ENCODE measurements around the gene SMC2. TPM values are rescaled to one million over a fixed set of nuclear protein-coding genes. Genes with fewer than 3 reads are reported as not detected.

The SMC2 gene
- total RNA-seq, 1 donor from 2014 or later: 19.7 TPM

- H3K4me1 Mint-ChIP-seq (ENCODE audit: unreplicated experiment): peaks cover 15% of the 10 kb centered on the region
- TF ChIP-seq CTCF (IDR thresholded peaks at IDR 0.05; ENCODE audit: unreplicated experiment): no peak
- DNase-seq (ENCODE audit: low spot score): no peak
- peaks cover 2% of the 10 kb centered on the region for H3K27me3 Mint-ChIP-seq (ENCODE audit: unreplicated experiment)
- H3K27ac Mint-ChIP-seq (ENCODE audit: unreplicated experiment): peak overlapping the region; percentile 98
- H3K4me3 Mint-ChIP-seq (ENCODE audit: unreplicated experiment): peak overlapping the region; percentile 96
- H3K36me3 Mint-ChIP-seq (ENCODE audit: low read depth, unreplicated experiment): no peaks in the 10 kb centered on the region
- no peaks in the 10 kb centered on the region for H3K9me3 Mint-ChIP-seq (ENCODE audit: unreplicated experiment)
Measured at GRCh38 chr9:104094534-104095015, 466 bp downstream of the SMC2 start.

GRCh38 chr9:104099630-104100029 is 5.5 kb downstream of the SMC2 start:
- peaks cover under 1% of the 10 kb centered on the region for H3K36me3 Mint-ChIP-seq (ENCODE audit: low read depth, unreplicated experiment)
- H3K4me1 Mint-ChIP-seq (ENCODE audit: unreplicated experiment): peaks cover 7% of the 10 kb centered on the region
- H3K27me3 Mint-ChIP-seq (ENCODE audit: unreplicated experiment): no peaks in the 10 kb centered on the region
- TF ChIP-seq CTCF (IDR thresholded peaks at IDR 0.05; ENCODE audit: unreplicated experiment): no peak
- no peak overlapping the region for H3K4me3 Mint-ChIP-seq (ENCODE audit: unreplicated experiment)
- H3K27ac Mint-ChIP-seq (ENCODE audit: unreplicated experiment): no peak overlapping the region
- DNase-seq (ENCODE audit: low spot score): no peak
- H3K9me3 Mint-ChIP-seq (ENCODE audit: unreplicated experiment): no peaks in the 10 kb centered on the region

- DNase-seq (ENCODE audit: low spot score): no peak
- Mint-ChIP-seq H3K27me3 (ENCODE audit: unreplicated experiment) (no peaks in the 10 kb centered on the region), H3K9me3 (ENCODE audit: unreplicated experiment) (no peaks in the 10 kb centered on the region), H3K4me1 (ENCODE audit: unreplicated experiment) (no peaks in the 10 kb centered on the region), H3K4me3 (ENCODE audit: unreplicated experiment) (no peak overlapping the region), H3K27ac (ENCODE audit: unreplicated experiment) (no peak overlapping the region), H3K36me3 (ENCODE audit: low read depth, unreplicated experiment) (peaks cover 11% of the 10 kb centered on the region)
- TF ChIP-seq CTCF (IDR thresholded peaks at IDR 0.05; ENCODE audit: unreplicated experiment): no peak
Measured at GRCh38 chr9:104104360-104104759, 10.3 kb downstream of the SMC2 start.

GRCh38 chr9:104107799-104108198 is 13.7 kb downstream of the SMC2 start:
- H3K27me3 Mint-ChIP-seq (ENCODE audit: unreplicated experiment): no peaks in the 10 kb centered on the region
- H3K27ac Mint-ChIP-seq (ENCODE audit: unreplicated experiment): no peak overlapping the region

GRCh38 chr9:104108315-104108714 is 14.2 kb downstream of the SMC2 start:
- H3K36me3 Mint-ChIP-seq (ENCODE audit: low read depth, unreplicated experiment): peaks cover 11% of the 10 kb centered on the region
- no peak overlapping the region for H3K27ac Mint-ChIP-seq (ENCODE audit: unreplicated experiment)
- H3K4me1 Mint-ChIP-seq (ENCODE audit: unreplicated experiment): no peaks in the 10 kb centered on the region
- TF ChIP-seq CTCF (IDR thresholded peaks at IDR 0.05; ENCODE audit: unreplicated experiment): no peak
- H3K4me3 Mint-ChIP-seq (ENCODE audit: unreplicated experiment): peak overlapping the region; percentile 35
- H3K9me3 Mint-ChIP-seq (ENCODE audit: unreplicated experiment): no peaks in the 10 kb centered on the region
- no peaks in the 10 kb centered on the region for H3K27me3 Mint-ChIP-seq (ENCODE audit: unreplicated experiment)
- no peak for DNase-seq (ENCODE audit: low spot score)

More at GRCh38 chr9:104107799-104108198, 13.7 kb downstream of the SMC2 start:
- DNase-seq (ENCODE audit: low spot score): no peak
- H3K36me3 Mint-ChIP-seq (ENCODE audit: low read depth, unreplicated experiment): peaks cover 11% of the 10 kb centered on the region
- H3K4me1 Mint-ChIP-seq (ENCODE audit: unreplicated experiment): no peaks in the 10 kb centered on the region
- H3K4me3 Mint-ChIP-seq (ENCODE audit: unreplicated experiment): no peak overlapping the region
- no peak for TF ChIP-seq CTCF (IDR thresholded peaks at IDR 0.05; ENCODE audit: unreplicated experiment)
- H3K9me3 Mint-ChIP-seq (ENCODE audit: unreplicated experiment): no peaks in the 10 kb centered on the region
